Nephron (organoid): Measurements from ENCODE around the gene GPI.
A peak's percentile ranks its signal among the peaks of the same experiment; 100 is the strongest.

Experiments
- H3K27ac Mint-ChIP-seq, 3 experiments: 2 replicates each; pipeline ENCODE4 v1.8.0; 2020; ENCODE audit warnings: mixed read lengths in 3 of 3, mild to moderate bottlenecking in 2 of 3, moderate library complexity in 1 of 3
- H3K27me3 Mint-ChIP-seq: 2 replicates; pipeline ENCODE4 v1.8.0; 2021; ENCODE audit warnings: low read depth, mild to moderate bottlenecking, moderate library complexity, mixed read lengths
- H3K36me3 Mint-ChIP-seq: 2 replicates; pipeline ENCODE4 v1.8.0; 2020; ENCODE audit warnings: low read depth, mixed read lengths
- H3K4me1 Mint-ChIP-seq: 2 replicates; pipeline ENCODE4 v1.8.0; 2020; ENCODE audit warnings: mixed read lengths
- H3K4me3 Mint-ChIP-seq, 3 experiments: 2 replicates each; pipeline ENCODE4 v1.8.0; 2020; ENCODE audit warnings: mild to moderate bottlenecking in 3 of 3, mixed read lengths in 3 of 3, moderate library complexity in 2 of 3
- H3K9me3 Mint-ChIP-seq: 2 replicates; pipeline ENCODE4 v1.8.0; 2020; ENCODE audit warnings: mixed read lengths
- CTCF ChIP-seq, 3 experiments: fragments of 200-600 bp; sonication (generic); IDR thresholded peaks; one replicate each; pipeline ENCODE4 v1.5.0; 2021; ENCODE audit warnings: antibody characterized with exemption in 3 of 3; ENCODE audit not compliant: unreplicated experiment in 3 of 3

The GPI gene

GRCh38 chr19:34360354-34360909 is 4.6 kb upstream of the GPI start:
- TF ChIP-seq CTCF (IDR thresholded peaks at IDR 0.05; ENCODE audit: unreplicated experiment in 3 of 3), result no peak
- Mint-ChIP-seq H3K27ac (peak overlapping the region; percentile 89 to 97 (median 96)), H3K36me3 (no peaks in the 10 kb centered on the region), H3K9me3 (no peaks in the 10 kb centered on the region), H3K4me1 (peaks cover 25% of the 10 kb centered on the region), H3K4me3 (peak overlapping the region; percentile 88 to 90 (median 89)), H3K27me3 (peaks cover 4% of the 10 kb centered on the region)

- H3K27me3 Mint-ChIP-seq, result peaks cover 8% of the 10 kb centered on the region
- TF ChIP-seq CTCF (IDR thresholded peaks at IDR 0.05; ENCODE audit: unreplicated experiment in 3 of 3), result no peak
- peaks cover 13% of the 10 kb centered on the region for H3K36me3 Mint-ChIP-seq
- peak overlapping the region; percentile 70 to 83 (median 78) for H3K4me3 Mint-ChIP-seq
- peaks cover 43% of the 10 kb centered on the region for H3K4me1 Mint-ChIP-seq
- no peaks in the 10 kb centered on the region for H3K9me3 Mint-ChIP-seq
- peak overlapping the region in 2 of 3 experiments; percentile 34 to 50 for H3K27ac Mint-ChIP-seq
These were observed 2.3 kb upstream of the GPI start for GRCh38 chr19:34362679-34363069.

GRCh38 chr19:34363094-34363493 is 1.9 kb upstream of the GPI start:
- Mint-ChIP-seq H3K27me3 (peaks cover 8% of the 10 kb centered on the region), H3K9me3 (no peaks in the 10 kb centered on the region), H3K4me3 (peak overlapping the region; percentile 70 to 83 (median 78)), H3K4me1 (peaks cover 45% of the 10 kb centered on the region), H3K27ac (peak overlapping the region; percentile 6 to 50 (median 34)), H3K36me3 (peaks cover 15% of the 10 kb centered on the region)
- TF ChIP-seq CTCF (IDR thresholded peaks at IDR 0.05; ENCODE audit: unreplicated experiment in 3 of 3), result no peak

GRCh38 chr19:34363930-34364329 is 1.1 kb upstream of the GPI start:
- Mint-ChIP-seq H3K27ac (peak overlapping the region in 1 of 3 experiments; percentile 77), H3K36me3 (peaks cover 19% of the 10 kb centered on the region), H3K27me3 (peaks cover 8% of the 10 kb centered on the region), H3K4me1 (peaks cover 39% of the 10 kb centered on the region), H3K9me3 (no peaks in the 10 kb centered on the region), H3K4me3 (peak overlapping the region; percentile 89 to 94 (median 92))
- TF ChIP-seq CTCF (IDR thresholded peaks at IDR 0.05; ENCODE audit: unreplicated experiment in 3 of 3), result no peak

GRCh38 chr19:34364462-34364829 is 550 bp upstream of the GPI start:
- H3K27ac Mint-ChIP-seq, result peak overlapping the region; percentile 43 to 81 (median 77)
- peaks cover 23% of the 10 kb centered on the region for H3K36me3 Mint-ChIP-seq
- peaks cover 8% of the 10 kb centered on the region for H3K27me3 Mint-ChIP-seq
- no peak for TF ChIP-seq CTCF (IDR thresholded peaks at IDR 0.05; ENCODE audit: unreplicated experiment in 3 of 3)
- H3K9me3 Mint-ChIP-seq, result no peaks in the 10 kb centered on the region
- H3K4me1 Mint-ChIP-seq, result peaks cover 35% of the 10 kb centered on the region
- H3K4me3 Mint-ChIP-seq, result peak overlapping the region; percentile 89 to 94 (median 92)
